Measurements from ENCODE around the gene SCNN1G.
A peak's percentile ranks its signal among the peaks of the same experiment; 100 is the strongest.

The SCNN1G gene

DNA sequence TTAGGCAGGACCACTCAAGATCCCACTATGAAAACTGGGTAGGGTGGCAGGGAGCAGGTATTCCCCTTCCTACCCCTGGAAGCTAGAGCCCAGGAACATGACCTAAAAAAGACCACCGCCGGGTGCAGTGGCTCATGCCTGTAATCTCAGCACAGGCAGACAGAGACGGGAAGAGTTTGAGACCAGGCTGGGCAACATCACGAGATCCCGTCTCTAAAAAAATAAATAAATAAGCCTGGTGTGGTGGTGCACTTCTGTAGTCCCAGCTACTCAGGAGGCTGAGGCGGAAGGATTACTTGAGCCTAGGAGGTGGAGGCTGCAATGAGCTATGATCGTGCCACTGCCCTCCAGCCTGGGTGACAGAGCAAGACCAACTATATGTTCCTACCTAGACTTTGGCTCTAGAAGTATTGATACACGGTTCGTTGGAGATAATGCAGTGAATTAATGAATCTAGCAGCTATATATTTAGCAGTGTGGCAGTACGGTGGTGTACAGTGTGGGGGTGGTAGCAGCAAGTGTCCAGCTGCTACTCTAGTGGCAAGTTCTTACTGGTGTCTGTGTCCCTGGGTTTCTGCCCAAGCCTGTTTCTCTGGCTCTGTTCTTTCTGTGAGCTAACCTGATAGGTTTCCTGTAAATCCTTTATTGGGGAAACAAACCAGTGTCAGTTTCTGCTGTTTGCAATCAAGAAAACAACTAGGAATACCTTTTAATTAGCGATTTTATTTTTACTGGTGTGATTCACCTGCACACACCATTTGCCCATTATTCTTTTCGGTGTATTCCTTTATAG is 30.0 kb upstream of the SCNN1G start:
- DNase-seq (ENCODE audit: low read depth, low spot score), result no peak

DNA sequence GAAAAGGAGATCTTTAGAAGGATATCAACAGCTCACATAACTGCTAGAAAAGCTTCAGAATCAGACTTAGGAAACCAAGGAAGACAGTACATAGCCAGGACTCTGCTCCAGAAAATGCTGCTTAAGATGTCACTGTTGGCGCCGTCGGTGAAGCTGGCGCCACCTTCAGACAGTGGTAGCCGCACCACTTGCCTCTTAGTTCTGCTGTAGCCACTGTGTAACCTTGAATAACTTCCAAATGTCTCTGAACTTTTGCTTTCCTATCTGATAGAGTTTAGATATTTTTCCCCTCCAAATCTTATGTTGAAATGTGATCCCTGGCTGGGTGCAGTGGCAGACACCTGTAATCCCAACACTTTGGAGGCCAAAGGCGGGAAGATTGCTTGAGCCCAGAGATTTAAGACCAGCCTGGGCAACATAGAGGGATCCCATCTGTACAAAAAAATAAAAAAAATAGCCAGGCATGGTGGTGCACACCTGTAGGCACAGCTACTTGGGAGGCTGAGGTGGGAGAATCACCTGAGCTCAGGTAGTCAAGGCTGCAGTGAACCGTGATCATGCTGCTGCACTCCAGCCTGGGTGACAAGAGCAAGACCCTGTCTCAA is 27.0 kb upstream of the SCNN1G start:
- no peak for DNase-seq (ENCODE audit: low read depth, low spot score)

DNA sequence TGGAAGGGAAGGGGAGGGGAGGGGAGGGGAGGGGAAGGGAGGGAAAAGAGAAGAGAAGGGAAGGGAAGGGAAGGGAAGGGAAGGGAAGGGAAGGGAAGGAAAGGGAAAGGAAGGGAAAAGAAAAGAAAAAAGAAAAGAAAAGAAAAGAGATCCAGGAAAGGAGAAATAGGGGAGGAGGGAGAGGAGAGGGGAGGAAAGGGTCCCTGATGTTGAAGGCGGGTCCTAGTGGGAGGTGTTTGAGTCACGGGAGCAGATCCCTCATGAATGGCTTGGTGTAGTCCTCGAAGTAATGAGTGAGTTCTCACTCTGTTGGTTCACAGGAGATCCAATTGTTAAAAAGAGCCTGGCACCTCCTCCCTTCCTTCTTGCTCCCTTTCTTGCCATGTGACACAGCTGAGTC is 26.4 kb upstream of the SCNN1G start:
- no peak for DNase-seq (ENCODE audit: low read depth, low spot score)

DNA sequence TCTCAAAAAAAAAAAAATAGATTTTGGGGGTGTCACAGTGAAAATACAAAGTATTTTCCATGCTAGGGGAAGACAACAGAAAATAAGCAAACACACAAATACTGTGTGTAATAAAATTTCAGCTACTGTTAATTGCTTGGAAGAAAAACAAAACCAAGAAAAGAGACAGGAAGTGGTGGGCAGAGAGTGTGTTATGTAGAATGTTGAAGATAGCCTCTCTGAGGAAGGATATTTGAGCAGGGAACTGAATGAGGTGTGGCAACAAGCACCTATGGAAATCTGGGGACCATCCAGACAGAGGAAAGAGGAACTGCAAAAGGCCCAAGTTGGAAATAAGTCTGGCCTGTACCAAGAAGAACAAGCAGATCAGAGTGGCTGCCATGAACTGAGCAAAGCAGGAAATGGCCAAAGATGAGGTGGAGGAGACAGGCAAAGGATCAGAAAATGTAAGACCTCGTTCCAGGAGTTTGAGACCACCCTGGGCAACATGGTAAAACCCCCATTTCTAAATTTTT is 25.5 kb upstream of the SCNN1G start:
- no peak for DNase-seq (ENCODE audit: low read depth, low spot score)

DNA sequence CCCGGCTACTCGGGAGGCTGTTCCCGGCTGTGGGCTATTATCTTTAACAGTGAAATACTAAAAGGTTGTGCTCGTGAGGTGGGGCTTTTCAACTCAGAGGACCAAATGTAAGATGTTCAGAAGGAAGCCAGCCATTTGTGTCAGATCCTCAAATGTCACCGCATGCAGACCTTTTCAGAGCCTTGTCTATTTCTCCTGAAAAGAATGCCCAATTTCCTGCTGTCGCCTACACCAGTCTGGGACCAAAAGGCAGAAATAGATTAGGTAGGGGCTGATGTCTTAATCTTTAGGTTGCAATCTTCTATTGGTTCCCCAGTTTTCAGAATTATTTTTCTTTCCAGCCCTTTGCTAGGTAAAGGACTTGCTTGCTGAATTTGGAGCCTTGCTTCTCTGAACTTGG is 24.4 kb upstream of the SCNN1G start:
- DNase-seq (ENCODE audit: low read depth, low spot score), result no peak

DNA sequence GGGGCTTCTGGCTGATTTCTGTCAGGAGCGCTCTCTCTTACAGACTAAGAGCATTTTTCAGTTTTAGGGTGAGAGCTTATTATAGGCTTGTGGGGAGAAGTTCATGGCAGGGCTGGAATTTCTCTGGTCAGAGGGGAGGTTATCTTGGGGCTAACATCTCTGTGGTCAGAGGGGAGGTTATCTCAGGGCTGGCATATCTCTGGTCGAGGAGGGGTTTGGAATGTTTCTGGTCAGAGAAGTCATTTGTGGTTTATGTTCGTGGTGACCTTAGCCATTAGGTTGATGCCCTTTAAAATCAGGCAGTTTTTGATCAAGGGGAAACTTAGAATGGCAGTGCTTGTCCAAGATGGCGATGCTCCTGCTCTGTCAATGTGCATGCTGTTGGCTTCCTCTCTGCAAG is 22.5 kb upstream of the SCNN1G start:
- DNase-seq (ENCODE audit: low read depth, low spot score), result no peak

DNA sequence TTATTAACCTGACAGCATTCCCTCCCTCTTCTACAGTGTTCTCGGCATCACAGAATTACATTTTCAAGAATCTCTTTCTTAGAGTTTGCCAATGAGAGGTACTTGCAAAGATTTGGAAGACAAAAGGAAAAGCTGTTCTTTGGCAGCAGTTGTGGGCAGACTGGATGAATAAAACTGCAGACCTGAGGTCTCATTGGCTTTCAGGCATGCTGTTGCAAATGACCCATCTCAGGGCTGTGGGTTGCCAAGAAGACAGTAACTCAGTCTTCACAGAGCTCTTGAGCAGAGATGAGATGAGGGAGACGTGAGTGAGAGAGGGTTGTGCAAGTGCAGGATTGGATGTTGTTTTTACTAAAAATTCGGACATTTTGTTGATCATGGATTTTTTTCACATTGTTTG is 22.0 kb upstream of the SCNN1G start:
- DNase-seq (ENCODE audit: low read depth, low spot score), result no peak

DNA sequence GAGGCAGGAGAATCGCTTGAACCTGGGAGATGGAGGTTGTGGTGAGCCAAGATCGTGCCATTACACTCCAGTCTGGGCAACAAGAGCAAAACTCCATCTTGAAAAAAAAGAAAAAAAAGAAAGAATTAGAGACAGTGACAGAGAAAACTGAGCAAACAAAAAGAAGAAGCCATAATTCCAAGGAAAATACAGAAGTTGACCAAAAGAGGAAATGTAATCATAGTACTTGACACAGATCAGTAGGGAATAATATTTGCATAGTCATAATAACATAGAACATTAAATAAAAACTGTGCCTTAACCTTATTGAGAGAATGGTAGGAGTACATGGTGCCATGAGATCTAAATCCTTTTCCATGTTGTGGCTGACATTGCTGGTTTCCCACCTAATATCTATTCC is 18.6 kb upstream of the SCNN1G start:
- no peak for DNase-seq (ENCODE audit: low read depth, low spot score)

DNA sequence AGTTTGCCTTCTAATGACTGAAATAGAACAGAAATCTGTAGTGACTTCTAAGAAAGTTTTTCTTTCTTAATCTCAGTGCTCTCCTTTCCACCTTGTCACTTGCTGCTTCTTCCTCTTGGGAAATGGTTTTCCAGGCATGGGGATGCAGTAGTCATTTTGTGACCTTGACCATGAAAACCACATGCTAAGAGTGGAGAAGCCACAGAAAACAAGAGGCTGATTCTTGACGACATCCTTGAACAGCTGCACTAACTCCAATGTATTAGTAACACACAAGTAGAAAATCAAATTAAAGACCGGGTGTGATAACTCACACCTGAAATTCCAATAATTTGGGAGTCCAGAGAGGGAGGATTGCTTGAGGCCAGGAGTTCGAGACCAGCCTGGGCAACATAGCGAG is 17.8 kb upstream of the SCNN1G start:
- DNase-seq (ENCODE audit: low read depth, low spot score), result no peak

DNA sequence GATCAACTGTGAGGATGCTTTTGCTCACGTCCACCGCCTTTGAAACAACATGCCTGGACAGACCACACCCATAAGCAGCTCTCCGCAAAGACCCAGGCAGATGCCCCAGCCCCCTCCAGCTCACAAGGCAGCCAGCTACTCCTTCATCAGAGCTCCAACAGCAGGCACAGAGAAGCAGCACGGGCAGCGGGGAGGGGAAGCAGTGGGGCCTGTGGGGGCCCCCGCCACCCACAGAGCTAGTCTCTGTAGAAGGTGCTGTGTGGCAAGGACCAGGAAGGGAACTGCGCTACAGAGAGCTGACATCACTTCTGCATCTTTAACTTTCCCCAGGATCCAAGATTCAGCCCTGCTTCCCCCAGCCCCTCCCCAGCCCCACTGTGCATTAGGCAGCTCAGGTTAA is 10.0 kb upstream of the SCNN1G start:
- no peak for DNase-seq (ENCODE audit: low read depth, low spot score)

DNA sequence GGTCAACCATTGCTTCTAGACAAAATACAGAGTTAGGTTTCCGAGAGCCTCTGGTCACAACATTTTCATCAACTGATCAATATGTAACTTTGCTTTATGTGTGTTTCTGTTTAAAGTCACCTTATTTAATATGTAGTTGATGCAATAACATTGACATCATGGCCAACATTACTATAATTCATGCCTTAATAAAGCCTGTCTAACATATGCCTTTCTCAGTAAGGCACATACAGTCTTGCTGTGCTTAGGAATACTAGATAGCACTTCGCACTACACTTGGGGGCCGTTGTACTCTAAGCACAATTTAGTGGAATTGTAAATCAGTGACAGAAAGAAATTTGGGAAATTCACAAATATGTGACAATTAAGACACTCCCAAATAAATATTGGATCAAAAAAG is 9.6 kb upstream of the SCNN1G start:
- DNase-seq (ENCODE audit: low read depth, low spot score), result no peak

DNA sequence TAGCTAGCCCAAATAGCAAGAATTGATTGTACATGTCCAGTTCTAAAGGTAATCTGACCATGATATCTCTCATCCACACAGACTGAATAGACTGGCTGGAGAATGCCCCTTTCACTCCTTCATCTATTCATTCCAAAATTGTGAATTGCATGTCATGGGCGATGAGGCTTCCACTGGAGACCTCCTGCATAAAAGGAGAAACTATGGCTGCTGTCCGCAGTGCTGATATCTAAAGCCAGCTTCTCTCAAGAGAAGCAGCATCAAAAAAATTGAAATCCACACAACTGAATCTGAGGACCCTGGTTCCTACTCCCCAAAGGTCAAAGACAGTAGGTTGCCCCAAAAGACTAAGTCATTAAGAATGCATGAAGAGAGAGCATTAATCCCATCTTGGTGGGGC is 7.9 kb upstream of the SCNN1G start:
- DNase-seq (ENCODE audit: low read depth, low spot score), result no peak

DNA sequence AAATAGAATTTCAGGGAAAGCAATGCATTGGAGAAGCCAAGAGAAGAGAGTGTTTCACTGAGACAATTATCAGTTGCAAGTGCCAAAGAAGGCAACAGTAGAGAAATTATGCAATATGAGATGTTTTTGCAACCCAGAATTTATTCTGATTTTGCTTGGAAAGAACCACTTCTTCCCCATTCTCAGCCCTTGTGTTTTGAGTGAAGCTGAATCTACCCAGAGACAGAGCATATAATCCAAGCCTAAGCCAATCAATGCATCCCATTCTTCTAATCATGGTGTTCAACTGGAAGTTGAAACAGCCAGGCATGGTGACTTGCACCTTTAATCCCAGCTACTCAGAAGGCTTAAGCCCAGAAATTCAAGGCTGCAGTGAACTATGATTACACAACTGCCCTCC is 6.9 kb upstream of the SCNN1G start:
- no peak for DNase-seq (ENCODE audit: low read depth, low spot score)

DNA sequence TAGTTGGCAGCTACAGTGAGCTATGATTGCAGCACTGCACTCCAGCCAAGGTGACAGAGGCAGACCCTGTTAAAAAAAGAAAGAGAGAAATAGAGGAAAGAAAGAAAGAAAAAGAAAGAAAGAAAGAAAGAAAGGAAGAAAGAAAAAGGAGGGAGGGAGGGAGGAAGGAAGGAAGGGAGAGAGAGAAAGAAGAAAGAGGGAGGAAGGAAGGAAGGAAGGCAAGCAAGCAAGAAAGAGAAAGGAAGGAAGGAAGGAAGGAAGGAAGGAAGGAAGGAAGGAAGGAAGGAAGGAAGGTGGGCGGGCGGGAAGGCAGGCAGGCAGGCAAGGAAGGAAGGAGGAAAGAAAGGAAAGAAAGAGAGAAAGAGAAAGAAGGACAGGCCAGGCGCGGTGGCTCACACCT is 1.0 kb upstream of the SCNN1G start:
- no peak for DNase-seq (ENCODE audit: low read depth, low spot score)

DNA sequence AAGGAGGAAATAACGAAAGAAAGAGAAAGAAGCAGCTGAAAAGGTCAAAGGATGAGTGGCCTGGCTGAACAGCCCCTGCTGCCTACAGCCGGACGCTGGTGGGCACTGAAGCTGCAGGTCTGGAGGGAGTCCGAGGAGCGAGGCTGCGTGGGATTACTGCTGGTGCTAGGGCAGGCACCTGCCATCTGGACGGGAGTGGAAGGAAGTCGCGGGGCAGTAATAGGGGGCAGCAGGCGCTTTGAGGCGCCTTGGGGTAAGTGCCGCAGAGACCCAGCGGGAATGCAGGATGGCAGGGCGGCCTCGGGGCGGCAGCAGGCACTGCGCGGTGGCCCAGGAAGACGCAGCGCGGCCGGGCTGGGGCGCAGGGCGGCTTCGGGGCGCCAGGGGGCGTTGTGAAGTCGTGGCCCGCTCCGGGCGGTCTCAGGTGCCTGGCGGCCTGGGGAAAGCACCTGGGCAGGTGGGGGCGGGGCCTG is 303 bp upstream of the SCNN1G start:
- DNase-seq (ENCODE audit: low read depth, low spot score), result peak; percentile 32

DNA sequence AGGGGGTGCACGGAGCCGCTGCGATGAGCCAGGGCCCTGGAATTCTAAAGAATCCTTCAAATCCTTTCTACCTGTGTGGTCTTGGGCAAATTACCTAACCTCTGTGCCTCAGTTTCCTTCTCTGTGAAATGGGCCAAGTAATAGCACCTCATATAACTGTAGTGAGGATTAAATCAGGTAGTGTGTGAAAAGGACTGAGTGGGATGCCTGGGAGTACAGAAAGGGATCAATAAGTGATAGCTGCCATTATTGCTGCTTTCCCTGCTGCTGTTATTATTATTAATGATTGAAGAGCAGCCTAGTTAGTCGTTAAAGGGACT is 958 bp downstream of the SCNN1G start:
- no peak for DNase-seq (ENCODE audit: low read depth, low spot score)

DNA sequence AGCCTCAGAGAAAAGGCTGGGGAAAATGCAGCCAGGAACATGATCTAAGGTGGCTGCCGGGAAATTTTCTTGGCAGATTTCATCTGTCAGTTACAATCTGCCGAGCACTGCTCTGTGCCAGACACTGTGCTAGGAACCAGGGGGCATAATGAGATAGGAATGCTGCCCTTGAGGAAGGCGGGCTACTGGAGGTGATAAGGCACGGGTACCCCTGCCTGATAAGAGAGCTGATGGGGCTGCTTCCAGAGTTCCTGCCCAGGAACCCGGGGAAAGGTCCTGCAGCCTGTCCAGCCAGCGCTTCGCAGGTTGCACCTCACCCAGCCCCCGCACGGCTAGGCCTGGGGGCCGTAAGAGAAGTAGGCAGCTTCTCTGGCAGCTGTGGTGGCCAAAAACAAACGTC is 3.1 kb downstream of the SCNN1G start:
- no peak for DNase-seq (ENCODE audit: low read depth, low spot score)

DNA sequence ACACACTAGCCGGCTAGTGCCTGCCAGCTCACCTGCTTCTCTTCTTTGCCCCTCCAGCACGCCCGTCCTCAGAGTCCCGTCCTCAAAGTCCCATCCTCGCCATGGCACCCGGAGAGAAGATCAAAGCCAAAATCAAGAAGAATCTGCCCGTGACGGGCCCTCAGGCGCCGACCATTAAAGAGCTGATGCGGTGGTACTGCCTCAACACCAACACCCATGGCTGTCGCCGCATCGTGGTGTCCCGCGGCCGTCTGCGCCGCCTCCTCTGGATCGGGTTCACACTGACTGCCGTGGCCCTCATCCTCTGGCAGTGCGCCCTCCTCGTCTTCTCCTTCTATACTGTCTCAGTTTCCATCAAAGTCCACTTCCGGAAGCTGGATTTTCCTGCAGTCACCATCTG is 3.6 kb downstream of the SCNN1G start:
- no peak for DNase-seq (ENCODE audit: low read depth, low spot score)

DNA sequence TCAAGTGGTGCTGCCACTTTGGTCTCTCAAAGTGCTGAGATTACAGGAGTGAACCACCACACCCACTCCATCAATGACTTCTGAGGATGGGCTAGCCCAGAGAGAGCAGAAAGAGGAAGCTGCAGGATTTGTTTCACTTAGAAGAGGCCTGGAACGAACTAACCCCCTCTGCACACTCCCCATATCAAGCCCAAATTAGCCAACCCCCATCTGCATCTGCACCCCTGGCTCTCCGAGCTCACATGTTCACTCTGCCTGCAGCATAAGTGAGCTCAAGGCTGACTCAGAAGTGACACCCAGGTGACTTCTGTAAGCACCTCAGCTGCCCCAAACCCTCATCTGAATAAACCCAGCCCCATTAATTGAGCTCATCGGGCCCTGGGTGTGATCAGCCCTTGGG is 4.8 kb downstream of the SCNN1G start:
- DNase-seq (ENCODE audit: low read depth, low spot score), result no peak

DNA sequence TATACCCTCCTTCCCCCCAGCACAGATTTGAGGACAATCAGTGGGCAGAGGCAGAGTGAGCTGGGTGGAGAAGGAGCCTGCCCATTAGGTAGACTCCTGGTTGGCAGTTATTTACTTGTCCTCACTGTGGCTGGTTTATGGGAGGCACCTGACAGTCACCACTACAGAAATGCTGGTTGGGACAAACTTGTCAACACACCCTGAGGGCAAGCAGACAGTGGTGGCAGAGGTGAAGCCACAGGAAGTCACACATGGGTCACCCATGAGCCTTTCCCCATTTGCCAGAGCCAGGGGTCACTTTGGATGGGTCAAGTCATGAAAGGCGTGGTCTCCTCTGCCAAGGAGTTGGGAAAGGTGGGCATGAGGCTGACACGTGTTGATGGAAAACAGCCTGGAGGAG is 6.4 kb downstream of the SCNN1G start:
- DNase-seq (ENCODE audit: low read depth, low spot score), result no peak

DNA sequence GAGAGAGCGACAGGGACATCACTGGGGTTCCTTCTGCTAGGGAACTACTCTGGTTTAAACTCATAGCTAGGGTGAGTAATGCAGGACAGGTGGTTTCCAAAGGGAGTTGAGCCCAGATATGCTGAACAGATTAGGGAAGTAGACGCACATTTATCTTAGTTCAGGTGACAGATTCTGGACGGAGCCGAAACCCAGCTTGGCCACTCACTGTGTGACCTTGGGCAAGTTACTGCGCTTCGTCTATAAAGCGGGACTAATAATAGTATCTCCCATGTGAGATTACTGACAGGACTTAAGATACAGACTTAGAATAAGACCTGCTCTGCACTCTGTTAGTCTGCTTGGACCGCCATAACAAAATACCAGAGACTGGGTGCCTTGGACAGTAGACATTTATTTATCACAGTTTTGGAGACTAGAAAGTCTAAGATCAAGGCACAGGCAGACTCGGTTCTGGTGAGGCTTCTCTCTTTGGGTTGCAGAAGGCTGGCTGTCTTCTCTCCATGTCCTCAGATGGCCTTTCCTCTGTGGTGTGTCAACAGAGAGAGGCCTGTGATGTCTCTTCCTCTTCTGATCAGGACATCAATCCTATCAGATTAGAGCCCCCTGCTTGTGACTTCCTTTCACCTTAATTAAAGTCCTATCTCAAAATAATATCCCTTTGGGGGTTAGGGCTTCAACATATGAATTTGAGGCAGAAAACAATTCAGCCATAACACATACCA is 12.1 kb downstream of the SCNN1G start:
- no peak for DNase-seq (ENCODE audit: low read depth, low spot score)

DNA sequence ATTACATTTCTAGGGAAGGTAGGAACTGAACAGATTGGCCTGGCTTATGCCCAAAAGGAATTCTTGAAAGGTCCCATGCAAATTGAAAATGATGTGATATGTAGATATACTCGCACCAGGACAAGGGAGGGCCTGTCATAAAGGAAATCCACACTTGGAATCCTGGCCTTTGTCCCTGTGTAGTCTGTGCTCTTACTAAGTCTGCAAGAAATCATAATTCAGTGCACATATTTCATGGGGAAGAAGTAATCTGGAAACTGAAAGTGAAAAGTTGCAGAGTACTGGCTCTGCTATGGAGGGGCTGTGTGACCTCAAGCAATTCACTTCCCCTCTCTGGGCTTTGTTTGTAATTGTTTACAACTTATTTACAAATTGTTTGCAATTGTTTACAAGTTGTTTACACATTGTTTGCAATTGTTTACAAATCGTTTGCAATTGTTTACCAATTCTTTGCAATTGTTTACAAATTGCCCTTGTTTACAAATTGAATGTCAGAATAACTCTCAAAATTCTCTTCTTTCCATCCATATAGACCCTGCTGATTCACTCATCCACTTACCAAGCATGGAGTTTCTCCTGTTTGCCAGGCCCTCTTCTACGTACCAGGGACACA is 12.9 kb downstream of the SCNN1G start:
- no peak for DNase-seq (ENCODE audit: low read depth, low spot score)

Data from activated naive CD8-positive, alpha-beta T cell treated with anti-CD3 and anti-CD28 coated beads, Interleukin-2, amount 50 U/mL, for 16 hours (primary cell).